Stimulated activated CD8-positive, alpha-beta memory T cell treated with anti-CD3 and anti-CD28 coated beads, Interleukin-7, amount 100 ng/mL, for 48 hours (primary cell): Measurements from ENCODE around the gene ZNF865.

Experiments used
- DNase-seq, 2 donors: peaks; one replicate each; pipeline ENCODE4 v3.0.0-alpha.2; 2020; ENCODE audit warnings: low read depth in 1 of 2; ENCODE audit errors: extremely low read depth in 1 of 2

ZNF865 gene

GRCh38 chr19:55586976-55587668, 18.3 kb upstream of the ZNF865 start:
- peak; percentile 81 to 90 for DNase-seq

DNA sequence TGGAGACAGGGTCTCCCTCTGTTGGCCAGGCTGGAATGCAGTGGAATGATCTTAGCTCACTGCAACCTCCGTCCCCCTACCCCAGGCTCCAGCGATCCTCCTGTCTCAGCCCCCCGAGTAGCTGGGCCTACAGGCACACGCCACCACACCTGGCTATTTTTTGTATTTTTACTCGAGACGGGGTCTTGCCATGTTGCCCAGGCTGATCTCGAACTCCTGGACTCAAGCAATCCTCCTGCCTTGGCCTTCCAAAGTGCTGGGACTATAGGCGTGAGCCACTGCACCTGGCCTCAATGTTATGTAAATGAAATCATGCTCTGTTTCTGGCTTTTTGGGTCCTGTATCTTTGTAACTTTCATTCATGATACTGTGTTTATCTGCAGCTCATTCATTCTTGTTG, 16.7 kb upstream of the ZNF865 start:
- DNase-seq, result no peak

GRCh38 chr19:55590109-55590508, 15.3 kb upstream of the ZNF865 start:
- no peak for DNase-seq

DNA sequence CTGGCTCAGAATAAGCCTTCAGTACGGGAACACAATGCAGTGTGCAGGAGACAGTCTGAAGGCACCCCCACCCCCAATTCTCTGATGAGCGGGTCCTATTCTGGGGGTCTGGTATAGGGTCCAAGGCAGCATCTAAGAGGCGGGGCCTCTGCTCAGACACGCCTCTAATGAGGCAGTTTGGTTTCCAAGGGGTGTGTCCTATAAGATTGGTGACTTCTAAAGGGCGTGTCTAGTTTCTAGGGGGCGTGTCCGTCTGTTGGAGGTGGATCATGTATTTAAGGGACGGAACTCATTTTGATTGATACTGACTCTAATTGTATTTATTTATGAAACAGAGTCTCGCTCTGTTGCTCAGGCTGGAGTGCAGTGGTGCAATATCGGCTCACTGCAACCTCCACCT, 14.8 kb upstream of the ZNF865 start:
- DNase-seq, result no peak

GRCh38 chr19:55591555-55591954, 13.9 kb upstream of the ZNF865 start:
- DNase-seq, result no peak

DNA sequence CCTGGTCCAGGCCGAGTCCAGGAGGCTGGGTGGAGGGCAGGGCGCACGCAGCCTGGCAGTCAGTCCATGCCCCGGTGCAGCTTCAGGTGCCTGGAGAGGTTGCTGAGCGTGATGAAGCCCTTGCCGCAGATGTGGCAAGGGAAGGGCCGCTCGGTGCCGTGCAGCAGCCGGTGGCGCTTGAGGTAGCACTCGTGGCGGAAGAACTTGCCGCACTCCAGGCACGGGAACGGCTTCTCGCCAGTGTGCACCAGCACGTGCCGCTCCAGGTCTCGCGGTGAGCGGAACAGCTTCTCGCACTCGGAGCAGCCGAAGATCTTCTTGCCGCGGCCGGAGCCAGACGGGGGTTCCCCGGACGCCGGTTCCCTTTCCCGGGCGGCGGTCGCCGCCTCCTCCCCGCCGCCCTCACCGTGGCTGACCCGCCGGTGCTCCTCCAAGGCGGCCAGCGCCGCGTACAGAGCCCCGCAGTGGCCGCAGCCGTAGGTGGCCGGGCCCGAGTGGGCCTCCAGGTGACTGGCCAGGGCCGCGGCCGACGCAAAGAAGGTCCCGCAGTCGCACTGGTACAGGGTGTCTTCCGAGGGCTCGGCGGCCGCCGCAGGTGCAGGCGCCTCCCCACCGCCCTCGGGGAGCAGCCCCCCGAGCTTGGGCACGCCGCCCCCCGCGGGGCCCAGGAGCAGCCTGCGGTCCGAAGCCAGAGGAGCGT, 12.9 kb upstream of the ZNF865 start:
- DNase-seq, result no peak

DNA sequence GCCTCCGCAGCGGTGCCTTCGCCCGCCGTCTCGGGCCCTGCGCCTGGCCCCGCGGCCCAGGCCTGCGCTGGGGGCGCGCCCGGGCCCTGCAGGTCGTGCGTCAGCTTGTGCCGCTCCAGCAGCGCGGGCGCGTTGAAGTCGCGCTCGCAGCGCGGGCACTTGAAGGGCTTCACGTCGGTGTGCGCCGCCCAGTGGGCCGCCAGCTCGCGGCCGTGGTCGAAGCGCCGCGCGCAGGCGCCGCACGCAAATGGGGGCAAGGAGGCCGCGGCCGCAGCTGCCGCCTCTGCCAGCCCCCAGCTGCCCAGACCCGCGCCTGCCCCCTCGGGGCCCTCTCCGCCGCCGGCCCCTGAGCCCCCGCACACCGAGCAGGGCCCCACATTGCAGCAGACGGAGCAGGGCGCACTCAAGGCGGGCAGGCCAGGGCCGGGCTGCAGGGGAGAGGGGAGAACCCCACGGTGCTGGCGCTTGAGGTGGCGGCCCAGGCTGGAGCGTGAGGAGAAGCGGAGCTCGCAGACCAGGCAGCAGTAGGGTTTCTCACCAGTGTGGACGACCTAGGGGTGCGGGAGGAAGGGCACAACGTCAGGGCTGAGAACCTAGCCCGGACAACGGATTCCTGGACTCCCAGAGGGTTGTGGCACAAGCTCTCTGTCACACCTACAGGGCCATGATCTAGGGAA, 12.2 kb upstream of the ZNF865 start:
- DNase-seq, result no peak

GRCh38 chr19:55594996-55595545, 10.4 kb upstream of the ZNF865 start:
- no peak for DNase-seq

- DNase-seq, result no peak
These were observed 9.1 kb upstream of the ZNF865 start for GRCh38 chr19:55596304-55596703.

GRCh38 chr19:55597501-55597921, 7.9 kb upstream of the ZNF865 start:
- no peak for DNase-seq

DNA sequence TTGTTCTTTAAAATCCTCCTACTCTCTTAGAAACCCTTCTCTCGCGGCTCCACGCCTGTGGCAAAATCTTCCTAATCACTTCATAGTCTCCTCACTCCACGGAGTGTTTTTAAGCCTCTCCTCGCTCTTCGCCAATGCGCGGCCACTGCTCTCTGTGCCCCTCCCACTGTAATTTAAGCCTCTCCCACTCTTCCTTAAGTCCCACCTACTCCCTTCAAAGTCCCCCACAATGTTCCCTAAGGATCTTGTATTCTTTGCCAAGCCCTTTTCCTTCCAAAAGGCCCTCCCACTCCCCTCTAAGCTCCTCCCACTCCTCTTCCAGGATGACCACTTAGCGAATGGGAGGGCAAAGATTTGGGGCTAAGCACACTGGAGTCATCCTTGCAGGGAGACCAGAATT, 7.4 kb upstream of the ZNF865 start:
- no peak for DNase-seq

DNA sequence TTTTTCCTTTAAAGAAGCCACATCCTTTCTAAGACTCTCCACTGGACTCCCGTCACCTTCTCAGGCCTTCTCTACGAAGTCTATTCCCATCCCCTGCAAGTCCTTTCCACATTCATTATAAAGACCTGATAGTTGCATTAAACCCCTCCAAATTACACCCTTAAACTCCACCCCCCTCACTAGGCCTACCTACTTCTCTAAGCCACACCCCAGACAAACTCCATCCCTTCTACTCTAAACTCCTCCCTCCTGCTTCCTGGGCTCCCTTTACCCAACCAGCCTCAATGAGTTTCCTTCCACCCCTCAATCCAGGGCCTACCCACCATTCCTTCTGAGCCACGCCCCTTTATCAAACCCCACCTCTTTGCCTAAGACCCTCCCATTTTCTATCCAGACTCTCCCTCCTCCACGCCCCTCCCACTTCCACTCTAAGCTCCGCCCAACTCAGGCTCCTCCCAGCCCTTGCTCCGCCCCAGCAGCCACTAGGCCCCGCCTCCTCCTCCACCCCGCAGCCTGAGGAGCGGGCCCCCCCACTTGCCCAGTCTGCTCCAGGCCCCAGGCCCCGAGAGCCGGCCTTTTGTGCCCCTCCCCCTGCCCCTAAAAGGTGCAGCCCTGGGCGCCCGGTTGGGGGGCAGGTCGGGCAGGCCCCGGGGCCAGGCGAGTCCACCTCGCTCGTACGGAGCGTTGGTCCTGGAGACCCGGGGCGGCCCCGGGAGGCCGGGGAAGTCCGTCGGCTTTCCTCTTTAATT, 6.6 kb upstream of the ZNF865 start:
- peak; percentile 87 to 89 for DNase-seq

GRCh38 chr19:55599468-55599841, 6.0 kb upstream of the ZNF865 start, which contains the start of gene FIZ1:
Gene FIZ1, minus strand, starts transcription at chr19:55599517. Its CDS starts 1,652 bp downstream, at chr19:55597865.
- DNase-seq, result peak; percentile 86 to 96

DNA sequence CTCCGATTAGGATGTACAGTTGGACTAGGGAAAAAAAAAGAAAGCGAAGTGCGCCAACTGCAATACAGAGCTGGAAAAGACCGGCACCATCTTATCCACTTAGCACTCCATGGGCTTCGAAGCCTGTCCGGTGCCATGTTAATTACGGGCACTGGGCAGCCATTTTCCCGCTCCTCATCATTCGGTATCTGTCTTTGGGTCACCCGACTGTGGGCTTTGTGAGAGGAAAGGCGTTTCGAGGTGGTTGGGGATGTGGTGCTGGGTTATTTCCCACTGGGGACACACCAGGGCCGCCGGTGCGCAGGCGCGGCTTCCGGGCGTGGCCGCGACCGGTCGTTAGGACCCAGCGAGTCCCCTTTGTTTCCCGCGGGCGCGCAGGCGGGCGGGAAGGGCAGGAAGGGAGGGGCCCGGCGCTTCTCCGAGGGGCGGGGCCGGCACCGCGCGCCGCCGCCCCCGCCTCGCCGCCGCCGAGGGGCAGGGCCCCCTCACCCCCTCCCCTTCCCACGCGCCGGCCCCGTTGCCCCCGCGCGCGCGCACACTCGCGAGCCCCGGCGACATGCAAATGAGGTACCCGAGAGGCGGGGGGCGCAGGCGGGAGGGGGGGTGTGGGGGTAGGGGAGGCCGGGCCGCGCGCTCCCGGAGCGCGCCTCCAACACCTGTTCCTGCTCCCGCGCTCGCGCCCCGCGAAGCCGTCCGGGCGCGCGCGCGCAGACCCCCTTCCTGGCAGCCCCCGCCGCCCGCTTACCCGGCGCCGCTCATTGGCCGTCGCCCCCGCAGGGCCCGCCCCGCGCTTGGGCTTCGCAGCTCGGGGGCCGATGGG, 5.4 kb upstream of the ZNF865 start, which contains the start of gene ZNF524:
TSS of gene ZNF524 (plus strand) at position 447 of the 820 bp plus-strand sequence. CDS start 1,825 bp downstream, outside the sequence.
- peak; percentile 70 to 73 for DNase-seq

DNA sequence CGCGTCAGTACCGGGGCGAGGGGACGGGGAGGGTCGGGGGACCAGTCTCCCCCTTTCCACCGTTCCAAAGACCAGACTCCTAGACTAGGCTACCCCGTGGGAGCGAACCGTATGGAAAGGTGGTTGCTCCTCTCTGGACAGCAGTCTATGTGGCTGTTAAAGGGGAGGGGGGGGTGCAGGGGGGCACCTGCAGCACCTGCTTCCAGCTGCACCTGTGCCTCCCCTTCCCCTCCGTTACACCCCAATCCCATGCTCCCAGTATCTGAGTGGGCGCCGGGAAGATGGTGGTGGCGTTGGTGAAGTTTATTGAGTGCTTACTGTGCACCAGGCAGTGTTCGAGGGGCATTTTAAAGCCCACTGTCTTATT, 4.8 kb upstream of the ZNF865 start:
- no peak for DNase-seq

GRCh38 chr19:55601084-55601483, 4.4 kb upstream of the ZNF865 start:
- no peak for DNase-seq

- no peak for DNase-seq
These were observed 3.1 kb upstream of the ZNF865 start for GRCh38 chr19:55602104-55603001.

- no peak for DNase-seq
These were observed 2.3 kb upstream of the ZNF865 start for GRCh38 chr19:55603115-55603514.
